ENCODE results near the gene HNRNPA1.

GRCh38 chr12:54294953-54295566 is 14.5 kb downstream of the HNRNPA1 start:
- TF ChIP-seq CTCF (conservative IDR thresholded peaks at IDR 0.05; ENCODE audit: low read length) = no peak
- no peak for TF ChIP-seq EZH2phosphoT487 (IDR thresholded peaks at IDR 0.05; ENCODE audit: borderline replicate concordance)
